Measurements from ENCODE around the gene LSAMP.
"Not testable (repeated sequence)": the region's sequence is repeated elsewhere in the genome, so short reads cannot be mapped to it uniquely, and the experiment has no call there.

DNA sequence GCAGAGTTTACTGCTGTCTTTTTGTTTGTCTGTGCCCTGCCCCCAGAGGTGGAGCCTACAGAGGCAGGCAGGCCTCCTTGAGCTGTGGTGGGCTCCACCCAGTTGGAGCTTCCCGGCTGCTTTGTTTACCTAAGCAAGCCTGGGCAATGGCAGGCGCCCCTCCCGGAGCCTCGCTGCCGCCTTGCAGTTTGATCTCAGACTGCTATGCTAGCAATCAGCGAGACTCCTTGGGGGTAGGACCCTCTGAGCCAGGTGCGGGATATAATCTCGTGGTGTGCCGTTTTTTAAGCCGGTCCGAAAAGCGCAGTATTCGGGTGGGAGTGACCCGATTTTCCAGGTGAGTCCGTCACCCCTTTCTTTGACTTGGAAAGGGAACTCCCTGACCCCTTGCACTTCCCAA is 236.5 kb downstream of the LSAMP start:
- TF ChIP-seq, protein P1, sequence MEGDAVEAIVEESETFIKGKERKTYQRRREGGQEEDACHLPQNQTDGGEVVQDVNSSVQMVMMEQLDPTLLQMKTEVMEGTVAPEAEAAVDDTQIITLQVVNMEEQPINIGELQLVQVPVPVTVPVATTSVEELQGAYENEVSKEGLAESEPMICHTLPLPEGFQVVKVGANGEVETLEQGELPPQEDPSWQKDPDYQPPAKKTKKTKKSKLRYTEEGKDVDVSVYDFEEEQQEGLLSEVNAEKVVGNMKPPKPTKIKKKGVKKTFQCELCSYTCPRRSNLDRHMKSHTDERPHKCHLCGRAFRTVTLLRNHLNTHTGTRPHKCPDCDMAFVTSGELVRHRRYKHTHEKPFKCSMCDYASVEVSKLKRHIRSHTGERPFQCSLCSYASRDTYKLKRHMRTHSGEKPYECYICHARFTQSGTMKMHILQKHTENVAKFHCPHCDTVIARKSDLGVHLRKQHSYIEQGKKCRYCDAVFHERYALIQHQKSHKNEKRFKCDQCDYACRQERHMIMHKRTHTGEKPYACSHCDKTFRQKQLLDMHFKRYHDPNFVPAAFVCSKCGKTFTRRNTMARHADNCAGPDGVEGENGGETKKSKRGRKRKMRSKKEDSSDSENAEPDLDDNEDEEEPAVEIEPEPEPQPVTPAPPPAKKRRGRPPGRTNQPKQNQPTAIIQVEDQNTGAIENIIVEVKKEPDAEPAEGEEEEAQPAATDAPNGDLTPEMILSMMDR (IDR thresholded peaks at IDR 0.05; ENCODE audit: borderline replicate concordance, extremely low read depth, low read length, poor library complexity, severe bottlenecking), result not testable (repeated sequence)
- not testable (repeated sequence) for TF ChIP-seq EZH2 (IDR thresholded peaks at IDR 0.05; ENCODE audit: borderline replicate concordance, low read depth, low read length, severe bottlenecking)

Data from DND-41 (cell line).